Keratinocyte (primary cell): ENCODE results near the gene CSRNP2. TPM values are rescaled to one million over a fixed set of nuclear protein-coding genes. Genes with fewer than 3 reads are reported as not detected.

Source experiments
- DNase-seq: peaks from one replicate; pipeline ENCODE4 v3.0.0-alpha.2; 2011; ENCODE audit warnings: low read depth, missing footprints, low spot score
- FAIRE-seq: peaks from 2 replicates; lab custom pipeline; 2011; peaks lifted over from hg19 to GRCh38; lab: Jason Lieb, UNC
- H2AFZ ChIP-seq: 2 replicates; pipeline ENCODE4 v1.6.0; 2012; ENCODE audit warnings: low read length, control low read depth, inconsistent platforms; ENCODE audit not compliant: control insufficient read depth
- H3K27ac ChIP-seq: 2 replicates; pipeline ENCODE4 v1.5.1; 2011; ENCODE audit warnings: low read length; ENCODE audit not compliant: control insufficient read depth, insufficient read depth
- H3K27me3 ChIP-seq: 3 replicates; pipeline ENCODE4 v1.6.0; 2011; ENCODE audit warnings: low read length; ENCODE audit not compliant: control insufficient read depth, insufficient read depth; ENCODE audit errors: extremely low read depth
- H3K36me3 ChIP-seq, 2 experiments: 2 replicates in 1 of 2; 3 replicates in 1 of 2; pipeline ENCODE4 v1.5.1; 2011; ENCODE audit warnings: low read length in 2 of 2, mild to moderate bottlenecking in 1 of 2; ENCODE audit not compliant: control insufficient read depth in 2 of 2, insufficient read depth in 2 of 2; ENCODE audit errors: extremely low read depth in 1 of 2
- H3K4me1 ChIP-seq: 3 replicates; pipeline ENCODE4 v1.5.1; 2011; ENCODE audit warnings: low read length; ENCODE audit not compliant: control insufficient read depth, insufficient read depth; ENCODE audit errors: extremely low read depth
- H3K4me2 ChIP-seq: 3 replicates; pipeline ENCODE4 v1.6.0; 2011; ENCODE audit warnings: low read depth, low read length; ENCODE audit not compliant: control insufficient read depth, insufficient read depth; ENCODE audit errors: extremely low read depth
- H3K4me3 ChIP-seq, 3 experiments: fragments of 200-600 bp in 1 of 3; sonication (generic) in 1 of 3; 2 replicates in 2 of 3; 3 replicates in 1 of 3; pipeline ENCODE4 v1.5.1; 2011 to 2016; ENCODE audit warnings: low read length in 3 of 3, mild to moderate bottlenecking in 3 of 3, control low read depth in 2 of 3, inconsistent platforms in 1 of 3, low read depth in 1 of 3, mixed read lengths in 1 of 3, mixed run types in 1 of 3, moderate library complexity in 1 of 3; ENCODE audit not compliant: control insufficient read depth in 2 of 3, insufficient read depth in 2 of 3; ENCODE audit errors: extremely low read depth in 1 of 3
- H3K79me2 ChIP-seq: 2 replicates; pipeline ENCODE4 v1.6.0; 2012; ENCODE audit warnings: low read length; ENCODE audit not compliant: control insufficient read depth, insufficient read depth
- H3K9ac ChIP-seq: 3 replicates; pipeline ENCODE4 v1.6.0; 2011; ENCODE audit warnings: low read length; ENCODE audit not compliant: control insufficient read depth, insufficient read depth; ENCODE audit errors: extremely low read depth
- H3K9me1 ChIP-seq: 3 replicates; pipeline ENCODE4 v1.6.0; 2011; ENCODE audit warnings: low read length; ENCODE audit not compliant: control insufficient read depth, insufficient read depth; ENCODE audit errors: extremely low read depth
- H3K9me3 ChIP-seq: 2 replicates; pipeline ENCODE4 v1.5.1; 2012; ENCODE audit warnings: low read depth, low read length; ENCODE audit not compliant: control insufficient read depth
- H4K20me1 ChIP-seq: 3 replicates; pipeline ENCODE4 v1.6.0; 2011; ENCODE audit warnings: low read length; ENCODE audit not compliant: control insufficient read depth, insufficient read depth; ENCODE audit errors: extremely low read depth
- CTCF ChIP-seq, 3 experiments: IDR thresholded peaks in 1 of 3; conservative IDR thresholded peaks in 1 of 3; optimal IDR thresholded peaks in 1 of 3; 2 replicates in 2 of 3; 3 replicates in 1 of 3; pipeline versions ENCODE3 to v1.5.1; 2011; ENCODE audit warnings: low read length in 3 of 3, mild to moderate bottlenecking in 3 of 3, moderate library complexity in 2 of 3, control low read depth in 1 of 3, inconsistent platforms in 1 of 3; ENCODE audit not compliant: insufficient read depth in 2 of 3; ENCODE audit errors: extremely low read depth in 1 of 3
- EZH2 ChIP-seq: IDR thresholded peaks from one replicate; pipeline ENCODE4 v1.6.1; 2012; ENCODE audit warnings: inconsistent platforms, mild to moderate bottlenecking, low read length, moderate library complexity
- dilution Hi-C: fragments of 300-500 bp; cut with MboI; formaldehyde crosslinking; loops from one replicate; pipeline ENCODE4 v1.7.0; 2020; ENCODE audit warnings: low sequenced_read_pairs; ENCODE audit not compliant: extremely low pct_ligation_motif_present
- polyA plus RNA-seq, 5 experiments: library from polyadenylated mRNA; depleted of rRNA in 3 of 5; stranded (reverse) in 3 of 5; stranded (forward) in 1 of 5; unstranded in 1 of 5; fragments of >200 nt; gene quantifications; 1 replicate in 1 of 5; 2 replicates in 3 of 5; 3 replicates in 1 of 5; pipeline versions ENCODE4 v1.2.1 to v1.2.3, GENCODE V29; 2011 to 2012; ENCODE audit warnings: missing spikeins in 2 of 5, low read depth in 1 of 5, low replicate concordance in 1 of 5

The CSRNP2 gene
- polyA plus RNA-seq, 1 donor (not counting 4 experiments of a cell fraction or from before 2014, with no cell fraction given) = 18.4 TPM

- no peaks in the 10 kb centered on the region for H3K9me1 ChIP-seq
- no peaks in the 10 kb centered on the region for H3K4me1 ChIP-seq
- TF ChIP-seq CTCF (optimal IDR thresholded peaks at IDR 0.05 in 1 of 3, IDR thresholded peaks at IDR 0.05 in 1 of 3, conservative IDR thresholded peaks at IDR 0.05 in 1 of 3; ENCODE audit: extremely low read depth in 1 of 3, insufficient read depth in 2 of 3, low read length in 3 of 3) (no peak), EZH2 (no peak)
- no peak for DNase-seq
- no peak for FAIRE-seq
- H2AFZ ChIP-seq = no peak overlapping the region
- no peaks in the 10 kb centered on the region for H3K27me3 ChIP-seq
- no peak overlapping the region for H3K27ac ChIP-seq
- dilution Hi-C loops = no loop called here
- no peaks in the 10 kb centered on the region for H3K79me2 ChIP-seq
- no peak overlapping the region for H3K4me3 ChIP-seq
- peaks cover 8 to 18% of the 10 kb centered on the region in 2 experiments for H3K36me3 ChIP-seq
- H4K20me1 ChIP-seq = no peaks in the 10 kb centered on the region
- no peak overlapping the region for H3K9ac ChIP-seq
- no peaks in the 10 kb centered on the region for H3K9me3 ChIP-seq
- H3K4me2 ChIP-seq = no peak overlapping the region
Observed at GRCh38 chr12:51108136-51108535, 24.7 kb upstream of the CSRNP2 start.

GRCh38 chr12:51103977-51104376 is 20.6 kb upstream of the CSRNP2 start:
- no peak for TF ChIP-seq CTCF (optimal IDR thresholded peaks at IDR 0.05 in 1 of 3, IDR thresholded peaks at IDR 0.05 in 1 of 3, conservative IDR thresholded peaks at IDR 0.05 in 1 of 3; ENCODE audit: extremely low read depth in 1 of 3, insufficient read depth in 2 of 3, low read length in 3 of 3)
- TF ChIP-seq EZH2 = no peak
- DNase-seq = no peak
- H3K9me3 ChIP-seq = no peaks in the 10 kb centered on the region
- no peaks in the 10 kb centered on the region for H3K4me1 ChIP-seq
- no peak overlapping the region for H3K4me3 ChIP-seq
- H3K4me2 ChIP-seq = no peak overlapping the region
- no peak overlapping the region for H3K27ac ChIP-seq
- peaks cover 14 to 20% of the 10 kb centered on the region in 2 experiments for H3K36me3 ChIP-seq
- H3K9ac ChIP-seq = no peak overlapping the region
- dilution Hi-C loops = no loop called here
- no peak overlapping the region for H2AFZ ChIP-seq
- H3K79me2 ChIP-seq = no peaks in the 10 kb centered on the region
- no peaks in the 10 kb centered on the region for H3K9me1 ChIP-seq
- H4K20me1 ChIP-seq = no peaks in the 10 kb centered on the region
- no peaks in the 10 kb centered on the region for H3K27me3 ChIP-seq
- FAIRE-seq = no peak
